GM19324 (cell line): ENCODE data around the gene IMMP1L.
"Not testable (repeated sequence)": the region's sequence is repeated elsewhere in the genome, so short reads cannot be mapped to it uniquely, and the experiment has no call there.

Experiments
- ATAC-seq: cut with Tn5 transposase; IDR thresholded peaks from one replicate; pipeline ENCODE4 v1.9.1; 2021; ENCODE audit warnings: mild to moderate bottlenecking, moderate library complexity; ENCODE audit not compliant: unreplicated experiment, low FRiP score

Gene IMMP1L

GRCh38 chr11:31509429-31510345 lies at the start of gene IMMP1L, which contains the start of gene ELP4:
IMMP1L (minus strand) TSS chr11:31509622; CDS start chr11:31463276, 46,346 bp downstream.
ELP4 (plus strand) TSS chr11:31509767; CDS start chr11:31509785, 18 bp downstream.
- ATAC-seq = peak; percentile 100

- no peak for ATAC-seq
Observed at GRCh38 chr11:31558001-31558400, 48.6 kb upstream of the IMMP1L start.

GRCh38 chr11:31555938-31556337 lies 46.5 kb upstream of the IMMP1L start:
- ATAC-seq = no peak

GRCh38 chr11:31542862-31543261 lies 33.4 kb upstream of the IMMP1L start:
- no peak for ATAC-seq

GRCh38 chr11:31535479-31535878 lies 26.1 kb upstream of the IMMP1L start:
- ATAC-seq = no peak

GRCh38 chr11:31531293-31531692 lies 21.9 kb upstream of the IMMP1L start:
- ATAC-seq = no peak

GRCh38 chr11:31529701-31530100 lies 20.3 kb upstream of the IMMP1L start:
- ATAC-seq = no peak

GRCh38 chr11:31529189-31529588 lies 19.8 kb upstream of the IMMP1L start:
- ATAC-seq = no peak

GRCh38 chr11:31521497-31522150 lies 12.2 kb upstream of the IMMP1L start:
- no peak for ATAC-seq

- ATAC-seq = no peak
Observed at GRCh38 chr11:31512117-31512516, 2.7 kb upstream of the IMMP1L start.

GRCh38 chr11:31509051-31509428 lies 382 bp downstream of the IMMP1L start:
- peak; percentile 1 for ATAC-seq

GRCh38 chr11:31500560-31500959 lies 8.9 kb downstream of the IMMP1L start:
- ATAC-seq = no peak

GRCh38 chr11:31499576-31500178 lies 9.7 kb downstream of the IMMP1L start:
- ATAC-seq = no peak

- ATAC-seq = not testable (repeated sequence)
Observed at GRCh38 chr11:31493762-31494161, 15.7 kb downstream of the IMMP1L start.

- no peak for ATAC-seq
Observed at GRCh38 chr11:31493235-31493634, 16.2 kb downstream of the IMMP1L start.

- no peak for ATAC-seq
Observed at GRCh38 chr11:31492320-31492913, 17.0 kb downstream of the IMMP1L start.

- no peak for ATAC-seq
Observed at GRCh38 chr11:31487848-31488247, 21.6 kb downstream of the IMMP1L start.

- ATAC-seq = no peak
Observed at GRCh38 chr11:31484497-31484896, 24.9 kb downstream of the IMMP1L start.

- ATAC-seq = no peak
Observed at GRCh38 chr11:31480930-31481329, 28.5 kb downstream of the IMMP1L start.

- no peak for ATAC-seq
Observed at GRCh38 chr11:31479066-31479465, 30.4 kb downstream of the IMMP1L start.

GRCh38 chr11:31478223-31478590 lies 31.2 kb downstream of the IMMP1L start:
- ATAC-seq = no peak
